Measurements from ENCODE around the gene GUCD1. TPM values are rescaled to one million over a fixed set of nuclear protein-coding genes. Genes with fewer than 3 reads are reported as not detected.

The GUCD1 gene
- total RNA-seq, 2 donors from 2014 or later: 188 to 207 TPM

GRCh38 chr22:24592851-24593558 lies 38.1 kb upstream of the GUCD1 start, which contains the start of gene LRRC75B:
TSS of gene LRRC75B (minus strand) at chr22:24593073. CDS start at chr22:24593039, 34 bp downstream.
- H3K27me3 ChIP-seq: no peaks in the 10 kb centered on the region
- peak within 1 kb of the TSS; percentile 61 for H3K27ac ChIP-seq
- no peak for TF ChIP-seq CTCF (IDR thresholded peaks at IDR 0.05)
- peak; percentile 96 for DNase-seq
- H3K36me3 ChIP-seq: no peaks in the 10 kb centered on the region
- no peaks in the 10 kb centered on the region for H3K4me1 ChIP-seq
- intact Hi-C loops (cut with DNase I): no loop called here
- H3K9me3 ChIP-seq: no peaks in the 10 kb centered on the region
- H3K4me3 ChIP-seq: peak within 1 kb of the TSS; percentile 56
- peak within 1 kb of the TSS; percentile 58 to 79 for H3K9ac ChIP-seq (ENCODE audit: low read depth in 2 of 2, low read length in 2 of 2)

GRCh38 chr22:24592058-24592850 lies 37.3 kb upstream of the GUCD1 start:
- Histone ChIP-seq H3K9me3 (no peaks in the 10 kb centered on the region), H3K4me3 (peak overlapping the region; percentile 56), H3K27me3 (no peaks in the 10 kb centered on the region), H3K9ac (ENCODE audit: low read depth in 2 of 2, low read length in 2 of 2) (peak overlapping the region; percentile 58 to 79), H3K4me1 (no peaks in the 10 kb centered on the region), H3K36me3 (no peaks in the 10 kb centered on the region), H3K27ac (peak overlapping the region; percentile 22)
- TF ChIP-seq CTCF (IDR thresholded peaks at IDR 0.05): no peak
- DNase-seq: no peak
- intact Hi-C loops (cut with DNase I): no loop called here

GRCh38 chr22:24591286-24591830 lies 36.4 kb upstream of the GUCD1 start:
- Histone ChIP-seq H3K4me3 (no peak overlapping the region), H3K4me1 (no peaks in the 10 kb centered on the region), H3K27me3 (no peaks in the 10 kb centered on the region), H3K36me3 (no peaks in the 10 kb centered on the region), H3K9ac (ENCODE audit: low read depth in 2 of 2, low read length in 2 of 2) (no peak overlapping the region), H3K27ac (no peak overlapping the region), H3K9me3 (no peaks in the 10 kb centered on the region)
- intact Hi-C loops (cut with DNase I): no loop called here
- no peak for DNase-seq
- no peak for TF ChIP-seq CTCF (IDR thresholded peaks at IDR 0.05)

- Histone ChIP-seq H3K9me3 (no peaks in the 10 kb centered on the region), H3K36me3 (no peaks in the 10 kb centered on the region), H3K27ac (no peak overlapping the region), H3K27me3 (no peaks in the 10 kb centered on the region), H3K9ac (ENCODE audit: low read depth in 2 of 2, low read length in 2 of 2) (no peak overlapping the region), H3K4me3 (no peak overlapping the region), H3K4me1 (no peaks in the 10 kb centered on the region)
- TF ChIP-seq CTCF (IDR thresholded peaks at IDR 0.05): no peak
- intact Hi-C loops (cut with DNase I): no loop called here
- DNase-seq: no peak
These were observed 35.7 kb upstream of the GUCD1 start for GRCh38 chr22:24590596-24591173.

GRCh38 chr22:24589518-24590030 lies 34.6 kb upstream of the GUCD1 start:
- no peak for TF ChIP-seq CTCF (IDR thresholded peaks at IDR 0.05)
- H3K27ac ChIP-seq: no peak overlapping the region
- no peaks in the 10 kb centered on the region for H3K4me1 ChIP-seq
- H3K27me3 ChIP-seq: no peaks in the 10 kb centered on the region
- H3K4me3 ChIP-seq: no peak overlapping the region
- H3K9me3 ChIP-seq: no peaks in the 10 kb centered on the region
- H3K36me3 ChIP-seq: no peaks in the 10 kb centered on the region
- H3K9ac ChIP-seq (ENCODE audit: low read depth in 2 of 2, low read length in 2 of 2): no peak overlapping the region
- DNase-seq: no peak
- intact Hi-C loops (cut with DNase I): no loop called here

Measured in colonic mucosa (tissue), 4 donors.